Stomach (tissue), 4 donors: Measurements from ENCODE around the gene PPP1R14B.

Source experiments
- EP300 ChIP-seq: sonication (generic); formaldehyde crosslinking; IDR thresholded peaks from one replicate; pipeline ENCODE4 v1.6.1; 2017; ENCODE audit warnings: antibody characterized with exemption
- POLR2A ChIP-seq, 4 donors: fragments of 450-650 bp; IDR thresholded peaks; one replicate each; pipeline ENCODE4 v1.6.1; 2016; ENCODE audit warnings: antibody characterized with exemption in 4 of 4, control low read depth in 2 of 4, mild to moderate bottlenecking in 1 of 4, moderate library complexity in 1 of 4
- POLR2AphosphoS5 ChIP-seq, 3 donors: sonication (generic); formaldehyde crosslinking; IDR thresholded peaks; one replicate each; pipeline ENCODE4 v1.6.1; 2016; ENCODE audit warnings: antibody characterized with exemption in 3 of 3
- TF ChIP-seq, protein P1 (sequence below), 7 experiments: fragments of 450-650 bp in 4 of 7; fragments of 200-600 bp in 3 of 7; sonication (generic) in 3 of 7; IDR thresholded peaks; one replicate each; pipeline ENCODE4 v1.5.1; 2016 to 2019; ENCODE audit warnings: antibody characterized with exemption in 7 of 7, control low read depth in 2 of 7, mild to moderate bottlenecking in 1 of 7

- TF ChIP-seq, protein P1, sequence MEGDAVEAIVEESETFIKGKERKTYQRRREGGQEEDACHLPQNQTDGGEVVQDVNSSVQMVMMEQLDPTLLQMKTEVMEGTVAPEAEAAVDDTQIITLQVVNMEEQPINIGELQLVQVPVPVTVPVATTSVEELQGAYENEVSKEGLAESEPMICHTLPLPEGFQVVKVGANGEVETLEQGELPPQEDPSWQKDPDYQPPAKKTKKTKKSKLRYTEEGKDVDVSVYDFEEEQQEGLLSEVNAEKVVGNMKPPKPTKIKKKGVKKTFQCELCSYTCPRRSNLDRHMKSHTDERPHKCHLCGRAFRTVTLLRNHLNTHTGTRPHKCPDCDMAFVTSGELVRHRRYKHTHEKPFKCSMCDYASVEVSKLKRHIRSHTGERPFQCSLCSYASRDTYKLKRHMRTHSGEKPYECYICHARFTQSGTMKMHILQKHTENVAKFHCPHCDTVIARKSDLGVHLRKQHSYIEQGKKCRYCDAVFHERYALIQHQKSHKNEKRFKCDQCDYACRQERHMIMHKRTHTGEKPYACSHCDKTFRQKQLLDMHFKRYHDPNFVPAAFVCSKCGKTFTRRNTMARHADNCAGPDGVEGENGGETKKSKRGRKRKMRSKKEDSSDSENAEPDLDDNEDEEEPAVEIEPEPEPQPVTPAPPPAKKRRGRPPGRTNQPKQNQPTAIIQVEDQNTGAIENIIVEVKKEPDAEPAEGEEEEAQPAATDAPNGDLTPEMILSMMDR (IDR thresholded peaks at IDR 0.05) = no peak
- TF ChIP-seq EP300 (no peak), POLR2A (IDR thresholded peaks at IDR 0.05) (no peak), POLR2AphosphoS5 (IDR thresholded peaks at IDR 0.05) (no peak)
Observed at GRCh38 chr11:64196626-64197025, 50.1 kb downstream of the PPP1R14B start.
